A673 (cell line): Measurements from ENCODE around the gene TJP2.

Experiments used
- EZH2 ChIP-seq: fragments of 200-600 bp; sonication (generic); IDR thresholded peaks from 2 replicates; pipeline ENCODE4 v1.6.1; 2017; ENCODE audit warnings: borderline replicate concordance, low read depth, mild to moderate bottlenecking, mixed read lengths, antibody characterized with exemption, low read length; ENCODE audit not compliant: poor library complexity, severe bottlenecking
- TF ChIP-seq, protein P1 (sequence below): fragments of 300-800, 200-600 bp; sonication (generic); conservative IDR thresholded peaks from 2 replicates; pipeline ENCODE4 v1.5.1; 2017; ENCODE audit warnings: low read depth, mild to moderate bottlenecking, antibody characterized with exemption, low read length, moderate library complexity, mixed read lengths

GRCh38 chr9:69248005-69248404, 73.9 kb downstream of the TJP2 start:
- no peak for TF ChIP-seq EZH2
- TF ChIP-seq, protein P1, sequence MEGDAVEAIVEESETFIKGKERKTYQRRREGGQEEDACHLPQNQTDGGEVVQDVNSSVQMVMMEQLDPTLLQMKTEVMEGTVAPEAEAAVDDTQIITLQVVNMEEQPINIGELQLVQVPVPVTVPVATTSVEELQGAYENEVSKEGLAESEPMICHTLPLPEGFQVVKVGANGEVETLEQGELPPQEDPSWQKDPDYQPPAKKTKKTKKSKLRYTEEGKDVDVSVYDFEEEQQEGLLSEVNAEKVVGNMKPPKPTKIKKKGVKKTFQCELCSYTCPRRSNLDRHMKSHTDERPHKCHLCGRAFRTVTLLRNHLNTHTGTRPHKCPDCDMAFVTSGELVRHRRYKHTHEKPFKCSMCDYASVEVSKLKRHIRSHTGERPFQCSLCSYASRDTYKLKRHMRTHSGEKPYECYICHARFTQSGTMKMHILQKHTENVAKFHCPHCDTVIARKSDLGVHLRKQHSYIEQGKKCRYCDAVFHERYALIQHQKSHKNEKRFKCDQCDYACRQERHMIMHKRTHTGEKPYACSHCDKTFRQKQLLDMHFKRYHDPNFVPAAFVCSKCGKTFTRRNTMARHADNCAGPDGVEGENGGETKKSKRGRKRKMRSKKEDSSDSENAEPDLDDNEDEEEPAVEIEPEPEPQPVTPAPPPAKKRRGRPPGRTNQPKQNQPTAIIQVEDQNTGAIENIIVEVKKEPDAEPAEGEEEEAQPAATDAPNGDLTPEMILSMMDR: no peak
